H9 (cell line): ENCODE data around the gene HERPUD2. TPM values are rescaled to one million over a fixed set of nuclear protein-coding genes. Genes with fewer than 3 reads are reported as not detected.

Experiments
- DNase-seq: peaks from one replicate; pipeline ENCODE4 v3.0.0-alpha.2; 2017
- H2AFZ ChIP-seq: one replicate; pipeline ENCODE4 v1.6.1; 2013; ENCODE audit warnings: mild to moderate bottlenecking, low read length, control low read depth, moderate library complexity
- H2AK5ac ChIP-seq: 2 replicates; pipeline ENCODE4 v1.6.1; 2013; ENCODE audit warnings: low read length, control low read depth, mixed read lengths; ENCODE audit not compliant: insufficient read length
- H2BK120ac ChIP-seq: one replicate; pipeline ENCODE4 v1.6.1; 2013; ENCODE audit warnings: low read depth, mild to moderate bottlenecking, low read length, control low read depth, inconsistent platforms; ENCODE audit not compliant: poor library complexity, severe bottlenecking
- H2BK12ac ChIP-seq: 2 replicates; pipeline ENCODE4 v1.6.1; 2013; ENCODE audit warnings: low read length, control low read depth, mixed read lengths, low read depth; ENCODE audit not compliant: insufficient read length
- H2BK15ac ChIP-seq: 2 replicates; pipeline ENCODE4 v1.6.1; 2013; ENCODE audit warnings: low read depth, low read length, control low read depth
- H2BK20ac ChIP-seq: one replicate; pipeline ENCODE4 v1.6.1; 2013; ENCODE audit warnings: low read depth, mild to moderate bottlenecking, low read length, control low read depth, inconsistent platforms; ENCODE audit not compliant: poor library complexity, severe bottlenecking
- H2BK5ac ChIP-seq: 2 replicates; pipeline ENCODE4 v1.6.1; 2013; ENCODE audit warnings: low read length, control low read depth, mixed read lengths; ENCODE audit not compliant: insufficient read length
- H3K14ac ChIP-seq: 2 replicates; pipeline ENCODE4 v1.6.1; 2013; ENCODE audit warnings: low read length, control low read depth; ENCODE audit not compliant: insufficient read depth
- H3K18ac ChIP-seq: 2 replicates; pipeline ENCODE4 v1.6.1; 2013; ENCODE audit warnings: low read depth, mild to moderate bottlenecking, mixed read lengths, low read length, control low read depth; ENCODE audit not compliant: insufficient read length
- H3K23ac ChIP-seq: 2 replicates; pipeline ENCODE4 v1.6.1; 2013; ENCODE audit warnings: low read length, control low read depth, mixed read lengths, low read depth; ENCODE audit not compliant: insufficient read length
- H3K23me2 ChIP-seq: 2 replicates; pipeline ENCODE4 v1.6.1; 2013; ENCODE audit warnings: low read depth, mild to moderate bottlenecking, mixed read lengths, low read length, control low read depth; ENCODE audit not compliant: insufficient read length, poor library complexity, severe bottlenecking
- H3K27ac ChIP-seq: 2 replicates; pipeline ENCODE4 v1.5.1; 2013; ENCODE audit warnings: low read length, control low read depth, mixed read lengths, low read depth; ENCODE audit not compliant: insufficient read length
- H3K27me3 ChIP-seq: 2 replicates; pipeline ENCODE4 v1.6.1; 2013; ENCODE audit warnings: low read length, control low read depth, inconsistent platforms; ENCODE audit not compliant: insufficient read depth
- H3K4ac ChIP-seq: 2 replicates; pipeline ENCODE4 v1.6.1; 2013; ENCODE audit warnings: low read depth, mild to moderate bottlenecking, control low read depth, inconsistent platforms, low read length, moderate library complexity
- H3K4me1 ChIP-seq: 2 replicates; pipeline ENCODE4 v1.6.1; 2013; ENCODE audit warnings: low read length, control low read depth, inconsistent platforms; ENCODE audit not compliant: insufficient read depth
- H3K4me2 ChIP-seq: 2 replicates; pipeline ENCODE4 v1.6.1; 2013; ENCODE audit warnings: low read length, control low read depth, mixed read lengths; ENCODE audit not compliant: insufficient read length, insufficient read depth
- H3K56ac ChIP-seq: 2 replicates; pipeline ENCODE4 v1.6.1; 2013; ENCODE audit warnings: low read depth, mild to moderate bottlenecking, mixed read lengths, low read length, control low read depth; ENCODE audit not compliant: insufficient read length
- H3K79me1 ChIP-seq: 2 replicates; pipeline ENCODE4 v1.6.1; 2013; ENCODE audit warnings: low read depth, mild to moderate bottlenecking, moderate library complexity, low read length, control low read depth, inconsistent platforms; ENCODE audit not compliant: insufficient read depth, poor library complexity, severe bottlenecking
- H3K79me2 ChIP-seq: 2 replicates; pipeline ENCODE4 v1.6.1; 2013; ENCODE audit warnings: low read length, control low read depth, inconsistent platforms; ENCODE audit not compliant: insufficient read depth
- H3K9ac ChIP-seq: 2 replicates; pipeline ENCODE4 v1.6.1; 2013; ENCODE audit warnings: low read length, control low read depth, mixed read lengths; ENCODE audit not compliant: insufficient read length; ENCODE audit errors: extremely low read depth
- H3K9me3 ChIP-seq: one replicate; pipeline ENCODE4 v1.6.1; 2013; ENCODE audit warnings: low read depth, low read length, inconsistent platforms; ENCODE audit not compliant: control insufficient read depth
- H3T11ph ChIP-seq: one replicate; pipeline ENCODE4 v1.6.1; 2013; ENCODE audit warnings: mild to moderate bottlenecking, low read length, control low read depth, inconsistent platforms
- H4K20me1 ChIP-seq: one replicate; pipeline ENCODE4 v1.6.1; 2013; ENCODE audit not compliant: control insufficient read depth, insufficient read length, insufficient read depth
- H4K5ac ChIP-seq: 2 replicates; pipeline ENCODE4 v1.6.1; 2013; ENCODE audit warnings: low read depth, mild to moderate bottlenecking, mixed read lengths, low read length, control low read depth; ENCODE audit not compliant: insufficient read length
- H4K8ac ChIP-seq: replicated peaks from 2 replicates; pipeline ENCODE4 v1.6.1; 2013; ENCODE audit warnings: low read length, control low read depth, mixed read lengths, low read depth; ENCODE audit not compliant: insufficient read length
- H4K91ac ChIP-seq: 2 replicates; pipeline ENCODE4 v1.6.1; 2013; ENCODE audit warnings: low read depth, mild to moderate bottlenecking, moderate library complexity, mixed read lengths, low read length, control low read depth; ENCODE audit not compliant: insufficient read length
- H3K27ac Mint-ChIP-seq, 3 experiments: 2 replicates in 2 of 3; 3 replicates in 1 of 3; pipeline ENCODE4 v1.8.0; 2020 to 2021; ENCODE audit warnings: mixed read lengths in 3 of 3, mild to moderate bottlenecking in 1 of 3, moderate library complexity in 1 of 3
- H3K27me3 Mint-ChIP-seq: 2 replicates; pipeline ENCODE4 v1.8.0; 2021; ENCODE audit warnings: low read depth, mild to moderate bottlenecking, moderate library complexity, mixed read lengths
- H3K36me3 Mint-ChIP-seq, 3 experiments: 2 replicates in 2 of 3; 3 replicates in 1 of 3; pipeline ENCODE4 v1.8.0; 2020 to 2021; ENCODE audit warnings: low read depth in 3 of 3, mixed read lengths in 3 of 3; ENCODE audit not compliant: insufficient read depth in 1 of 3
- H3K4me1 Mint-ChIP-seq, 2 experiments: 2 replicates each; pipeline ENCODE4 v1.8.0; 2020; ENCODE audit warnings: mixed read lengths in 2 of 2
- H3K4me3 Mint-ChIP-seq, 2 experiments: 2 replicates in 1 of 2; 3 replicates in 1 of 2; pipeline ENCODE4 v1.8.0; 2020 to 2021; ENCODE audit warnings: mild to moderate bottlenecking in 2 of 2, mixed read lengths in 2 of 2, moderate library complexity in 1 of 2
- H3K9me3 Mint-ChIP-seq, 2 experiments: 2 replicates in 1 of 2; 3 replicates in 1 of 2; pipeline ENCODE4 v1.8.0; 2020; ENCODE audit warnings: mild to moderate bottlenecking in 2 of 2, mixed read lengths in 2 of 2, moderate library complexity in 1 of 2
- WGBS: extraction: QIAGEN DNeasy Blood & Tissue Kit; methylation state at CpG from one replicate; pipeline ENCODE4 v1.1.7; 2013; ENCODE audit warnings: missing lambda C conversion rate, low lambda C conversion rate, mixed read lengths; ENCODE audit not compliant: insufficient read length; ENCODE audit errors: extremely low coverage; 5-methylcytosine and 5-hydroxymethylcytosine counted together
- total RNA-seq: library from RNA; stranded (reverse); gene quantifications from 2 replicates; pipeline ENCODE4 v1.2.1, GENCODE V29; 2021
- TF ChIP-seq, protein P1 (sequence below): fragments of 200-600 bp; sonication (generic); conservative IDR thresholded peaks from 3 replicates; pipeline ENCODE4 v1.8.0; 2021; ENCODE audit warnings: antibody characterized with exemption, mild to moderate bottlenecking

Gene HERPUD2
- total RNA-seq, 1 experiment from 2014 or later = 17.0 TPM

- H3K9me3 ChIP-seq = no peaks in the 10 kb centered on the region
- Mint-ChIP-seq H3K36me3 (no peaks in the 10 kb centered on the region), H3K9me3 (no peaks in the 10 kb centered on the region; a peak in 1 of 5 replicates), H3K27me3 (peaks cover 5% of the 10 kb centered on the region; the same call in 1 of the 2 replicates), H3K27ac (no peak overlapping the region), H3K4me3 (no peak overlapping the region), H3K4me1 (peaks cover 9 to 22% of the 10 kb centered on the region in 2 experiments)
- no peaks in the 10 kb centered on the region for H3K4me1 ChIP-seq
- no CpG with 5 or more reads among the region's 4 CpGs for WGBS
- H3K79me2 ChIP-seq = no peaks in the 10 kb centered on the region
- no peak overlapping the region for H3K14ac ChIP-seq
- H3K23ac ChIP-seq = no peak overlapping the region
- H2AK5ac ChIP-seq = no peak overlapping the region
- H4K8ac ChIP-seq = no peak overlapping the region
- no peak overlapping the region for H2AFZ ChIP-seq
- no peaks in the 10 kb centered on the region for H3K79me1 ChIP-seq
- no peak overlapping the region for H2BK120ac ChIP-seq
- H3K23me2 ChIP-seq = no peaks in the 10 kb centered on the region
- no peaks in the 10 kb centered on the region for H3K27me3 ChIP-seq
- no peak overlapping the region for H4K91ac ChIP-seq
- H3K27ac ChIP-seq = no peak overlapping the region
- TF ChIP-seq, protein P1, sequence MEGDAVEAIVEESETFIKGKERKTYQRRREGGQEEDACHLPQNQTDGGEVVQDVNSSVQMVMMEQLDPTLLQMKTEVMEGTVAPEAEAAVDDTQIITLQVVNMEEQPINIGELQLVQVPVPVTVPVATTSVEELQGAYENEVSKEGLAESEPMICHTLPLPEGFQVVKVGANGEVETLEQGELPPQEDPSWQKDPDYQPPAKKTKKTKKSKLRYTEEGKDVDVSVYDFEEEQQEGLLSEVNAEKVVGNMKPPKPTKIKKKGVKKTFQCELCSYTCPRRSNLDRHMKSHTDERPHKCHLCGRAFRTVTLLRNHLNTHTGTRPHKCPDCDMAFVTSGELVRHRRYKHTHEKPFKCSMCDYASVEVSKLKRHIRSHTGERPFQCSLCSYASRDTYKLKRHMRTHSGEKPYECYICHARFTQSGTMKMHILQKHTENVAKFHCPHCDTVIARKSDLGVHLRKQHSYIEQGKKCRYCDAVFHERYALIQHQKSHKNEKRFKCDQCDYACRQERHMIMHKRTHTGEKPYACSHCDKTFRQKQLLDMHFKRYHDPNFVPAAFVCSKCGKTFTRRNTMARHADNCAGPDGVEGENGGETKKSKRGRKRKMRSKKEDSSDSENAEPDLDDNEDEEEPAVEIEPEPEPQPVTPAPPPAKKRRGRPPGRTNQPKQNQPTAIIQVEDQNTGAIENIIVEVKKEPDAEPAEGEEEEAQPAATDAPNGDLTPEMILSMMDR = no peak
- H2BK12ac ChIP-seq = no peak overlapping the region
- H2BK5ac ChIP-seq = no peak overlapping the region
- H3K56ac ChIP-seq = no peak overlapping the region
- H2BK15ac ChIP-seq = no peak overlapping the region
- H2BK20ac ChIP-seq = no peak overlapping the region
- DNase-seq = no peak
- no peak overlapping the region for H4K5ac ChIP-seq
- H3K18ac ChIP-seq = no peak overlapping the region
- H3K9ac ChIP-seq = no peak overlapping the region
- no peak overlapping the region for H3K4ac ChIP-seq
- no peak overlapping the region for H3K4me2 ChIP-seq
- no peaks in the 10 kb centered on the region for H4K20me1 ChIP-seq
- no peak overlapping the region for H3T11ph ChIP-seq
These were observed 106.3 kb downstream of the HERPUD2 start for GRCh38 chr7:35588647-35589046.
